ENCODE results near the gene MVP. TPM values are rescaled to one million over a fixed set of nuclear protein-coding genes. Genes with fewer than 3 reads are reported as not detected.
A peak's percentile ranks its signal among the peaks of the same experiment; 100 is the strongest.

MVP gene
- total RNA-seq, 1 donor from 2014 or later: 222 TPM

GRCh38 chr16:29804455-29805231 lies 15.6 kb upstream of the MVP start:
- DNase-seq: peak; percentile 44

GRCh38 chr16:29805232-29806098 lies 14.8 kb upstream of the MVP start:
- DNase-seq: peak; percentile 98

GRCh38 chr16:29806099-29806579 lies 14.1 kb upstream of the MVP start, which contains the start of gene MAZ:
Gene MAZ (plus strand): TSS chr16:29806529. CDS start chr16:29806702, 173 bp downstream.
- no peak for DNase-seq

GRCh38 chr16:29806641-29807425 lies 13.4 kb upstream of the MVP start:
- peak; percentile 45 for DNase-seq

- DNase-seq: peak; percentile 94
Observed at GRCh38 chr16:29807426-29808218, 12.6 kb upstream of the MVP start.

- no peak for DNase-seq
Observed at GRCh38 chr16:29808219-29808900, 11.9 kb upstream of the MVP start.

- DNase-seq: no peak
Observed at GRCh38 chr16:29809031-29809747, 11.1 kb upstream of the MVP start.

GRCh38 chr16:29809850-29810698 lies 10.2 kb upstream of the MVP start:
- DNase-seq: peak; percentile 32

GRCh38 chr16:29810699-29811169 lies 9.5 kb upstream of the MVP start:
- DNase-seq: no peak

GRCh38 chr16:29811170-29811895 lies 8.9 kb upstream of the MVP start:
- DNase-seq: peak; percentile 96

- DNase-seq: peak; percentile 55
Observed at GRCh38 chr16:29811896-29812665, 8.2 kb upstream of the MVP start, which contains the start of gene PRRT2. Gene PRRT2 (plus strand): TSS chr16:29812193. CDS start chr16:29813055, 862 bp downstream.

GRCh38 chr16:29812754-29813643 lies 7.3 kb upstream of the MVP start:
- no peak for DNase-seq

- DNase-seq: no peak
Observed at GRCh38 chr16:29813644-29814562, 6.4 kb upstream of the MVP start.

- DNase-seq: no peak
Observed at GRCh38 chr16:29814592-29814991, 5.7 kb upstream of the MVP start.

- DNase-seq: no peak
Observed at GRCh38 chr16:29815032-29815721, 5.1 kb upstream of the MVP start.

Measured in dermis blood vessel endothelial cell (primary cell).